AG04450 (cell line): ENCODE data around the gene CABLES1. TPM values are rescaled to one million over a fixed set of nuclear protein-coding genes. Genes with fewer than 3 reads are reported as not detected.
A peak's percentile ranks its signal among the peaks of the same experiment; 100 is the strongest.

Experiments
- CTCF ChIA-PET: fragments of 300-600, 350-600 bp; formaldehyde crosslinking; extraction: SDS; loops from one replicate; lab custom pipeline; 2022; ENCODE audit warnings: antibody characterized with exemption, inconsistent platforms; lab: Charles Lee
- POLR2A ChIA-PET: fragments of 350-600 bp; formaldehyde crosslinking; extraction: SDS; loops from one replicate; lab custom pipeline; 2021; ENCODE audit warnings: antibody characterized with exemption, inconsistent platforms; lab: Yijun Ruan, JAX
- DNase-seq: peaks from one replicate; pipeline ENCODE4 v3.0.0-alpha.2; 2011; ENCODE audit warnings: low read depth, low spot score
- H3K27ac ChIP-seq: one replicate; pipeline ENCODE4 v1.5.1; 2012; ENCODE audit warnings: low read depth, low read length, control low read depth
- H3K27me3 ChIP-seq: one replicate; pipeline ENCODE4 v1.6.0; 2012; ENCODE audit warnings: low read length; ENCODE audit not compliant: control insufficient read depth, insufficient read depth
- H3K4me3 ChIP-seq: 2 replicates; pipeline ENCODE4 v1.5.1; 2011; ENCODE audit warnings: mild to moderate bottlenecking, low read depth, low read length, control low read depth
- H3K9me3 ChIP-seq: 2 replicates; pipeline ENCODE4 v1.5.1; 2012; ENCODE audit warnings: low read length; ENCODE audit not compliant: control insufficient read depth, insufficient read depth
- CTCF ChIP-seq: IDR thresholded peaks from 2 replicates; pipeline ENCODE4 v1.5.1; 2011; ENCODE audit warnings: low read depth, low read length, control low read depth, inconsistent platforms
- polyA plus RNA-seq: library from polyadenylated mRNA; depleted of rRNA; stranded (reverse); fragments of >200 nt; gene quantifications from 2 replicates; pipeline ENCODE4 v1.2.3, GENCODE V29; 2011

The CABLES1 gene
- polyA plus RNA-seq, 1 experiment = 29.6 TPM

- Histone ChIP-seq H3K4me3 (no peak overlapping the region), H3K27me3 (no peaks in the 10 kb centered on the region), H3K9me3 (no peaks in the 10 kb centered on the region), H3K27ac (no peak overlapping the region)
- no peak for DNase-seq
- POLR2A ChIA-PET = no interaction called here
- CTCF ChIA-PET = interaction anchor here (0.6 to 1.4 kb wide), 2 partner anchors 12 to 208 kb away, joined by 3 to 4 read pairs; no protein-coding TSS in a partner anchor
- no peak for TF ChIP-seq CTCF
Measured at GRCh38 chr18:23171581-23172156, 36.4 kb downstream of the CABLES1 start.

GRCh38 chr18:23172591-23173380 is 37.5 kb downstream of the CABLES1 start:
- POLR2A ChIA-PET = no interaction called here
- CTCF ChIA-PET = interaction anchor here (0.6 to 1.4 kb wide), 2 partner anchors 206 to 239 kb away, joined by 3 to 5 read pairs; no protein-coding TSS in a partner anchor

GRCh38 chr18:23173912-23174311 is 38.6 kb downstream of the CABLES1 start:
- ChIA-PET CTCF (no interaction called here), POLR2A (no interaction called here)
- DNase-seq = no peak

More at GRCh38 chr18:23172591-23173380, 37.5 kb downstream of the CABLES1 start:
- TF ChIP-seq CTCF = no peak
- Histone ChIP-seq H3K4me3 (no peak overlapping the region), H3K9me3 (no peaks in the 10 kb centered on the region), H3K27me3 (no peaks in the 10 kb centered on the region), H3K27ac (no peak overlapping the region)
- no peak for DNase-seq

GRCh38 chr18:23176701-23177432 is 41.6 kb downstream of the CABLES1 start:
- H3K9me3 ChIP-seq = no peaks in the 10 kb centered on the region; the same call in 1 of the 2 replicates
- H3K4me3 ChIP-seq = no peak overlapping the region
- no peak for DNase-seq
- TF ChIP-seq CTCF = no peak
- peak overlapping the region; percentile 31 for H3K27ac ChIP-seq
- ChIA-PET POLR2A (no interaction called here), CTCF (no interaction called here)
- no peaks in the 10 kb centered on the region for H3K27me3 ChIP-seq

More at GRCh38 chr18:23173912-23174311, 38.6 kb downstream of the CABLES1 start:
- TF ChIP-seq CTCF = no peak
- no peaks in the 10 kb centered on the region; the same call in 1 of the 2 replicates for H3K9me3 ChIP-seq
- H3K27ac ChIP-seq = no peak overlapping the region
- no peak overlapping the region for H3K4me3 ChIP-seq
- no peaks in the 10 kb centered on the region for H3K27me3 ChIP-seq
